GM12873 (cell line): ENCODE results near the gene LPCAT4.

Experiments
- CTCF ChIP-seq: IDR thresholded peaks from 2 replicates; pipeline ENCODE4 v1.5.1; 2012; ENCODE audit warnings: low read depth, mild to moderate bottlenecking, moderate library complexity, low read length, control low read depth; ENCODE audit not compliant: insufficient read depth; ENCODE audit errors: missing control alignments

Gene LPCAT4

DNA sequence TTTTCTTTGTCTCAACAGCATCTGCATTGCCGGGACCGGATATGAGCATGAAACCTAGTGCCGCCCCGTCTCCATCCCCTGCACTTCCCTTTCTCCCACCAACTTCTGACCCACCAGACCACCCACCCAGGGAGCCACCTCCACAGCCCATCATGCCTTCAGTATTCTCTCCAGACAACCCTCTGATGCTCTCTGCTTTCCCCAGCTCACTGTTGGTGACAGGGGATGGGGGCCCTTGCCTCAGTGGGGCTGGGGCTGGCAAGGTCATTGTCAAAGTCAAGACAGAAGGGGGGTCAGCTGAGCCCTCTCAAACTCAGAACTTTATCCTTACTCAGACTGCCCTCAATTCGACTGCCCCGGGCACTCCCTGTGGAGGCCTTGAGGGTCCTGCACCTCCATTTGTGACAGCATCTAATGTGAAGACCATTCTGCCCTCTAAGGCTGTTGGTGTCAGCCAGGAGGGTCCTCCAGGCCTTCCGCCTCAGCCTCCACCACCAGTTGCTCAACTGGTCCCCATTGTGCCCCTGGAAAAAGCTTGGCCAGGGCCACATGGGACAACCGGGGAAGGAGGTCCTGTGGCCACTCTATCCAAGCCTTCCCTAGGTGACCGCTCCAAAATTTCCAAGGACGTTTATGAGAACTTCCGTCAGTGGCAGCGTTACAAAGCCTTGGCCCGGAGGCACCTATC is 18.9 kb downstream of the LPCAT4 start:
- no peak for TF ChIP-seq CTCF

DNA sequence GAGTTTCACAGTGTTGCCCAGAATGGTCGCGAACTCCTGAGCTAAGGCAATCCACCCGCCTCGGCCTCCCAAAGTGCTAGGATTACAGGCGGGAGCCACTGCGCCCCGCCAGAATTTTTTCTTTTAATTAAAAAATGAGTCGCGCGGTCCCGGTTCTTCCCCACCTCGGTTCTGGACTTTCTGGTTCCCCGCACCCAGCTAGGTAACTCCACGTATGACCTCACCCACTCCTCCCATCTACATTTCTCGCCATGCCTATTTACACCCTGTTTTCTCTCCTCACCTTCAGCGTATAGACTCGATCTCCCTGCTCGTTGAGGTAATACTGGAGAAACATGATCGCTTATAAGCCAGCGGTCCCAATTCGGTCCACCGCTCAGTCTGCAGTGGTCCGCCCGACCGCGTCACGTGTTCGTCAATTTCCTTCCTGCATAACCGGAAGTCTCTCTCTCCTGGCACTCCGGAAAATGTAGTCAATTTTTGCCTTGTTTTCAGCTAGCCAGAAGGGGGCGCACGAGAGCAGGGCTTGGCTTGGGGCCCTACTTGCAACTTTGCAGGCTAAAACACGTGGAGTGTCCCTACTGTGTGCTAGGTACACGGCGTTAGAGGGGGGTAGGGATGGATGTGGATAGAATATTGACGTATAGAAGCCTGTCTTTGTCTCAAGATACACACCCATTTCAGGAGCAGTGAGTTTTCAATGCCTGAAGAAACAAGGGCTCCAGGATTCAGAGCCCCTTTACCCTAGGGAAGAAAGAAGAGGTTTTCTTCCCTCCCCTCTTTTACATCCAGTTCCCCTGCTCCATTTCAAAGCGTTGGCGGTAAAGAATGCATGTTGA is 24.0 kb downstream of the LPCAT4 start, which contains the start of the genes NOP10 and NUTM1:
TSS of gene NOP10 (minus strand) at position 400 of the 839 bp plus-strand sequence. CDS start at position 337, 63 bp downstream.
TSS of gene NUTM1 (plus strand) at position 579 of the 839 bp plus-strand sequence. CDS start 382 bp downstream, outside the sequence.
- peak; percentile 97 for TF ChIP-seq CTCF

DNA sequence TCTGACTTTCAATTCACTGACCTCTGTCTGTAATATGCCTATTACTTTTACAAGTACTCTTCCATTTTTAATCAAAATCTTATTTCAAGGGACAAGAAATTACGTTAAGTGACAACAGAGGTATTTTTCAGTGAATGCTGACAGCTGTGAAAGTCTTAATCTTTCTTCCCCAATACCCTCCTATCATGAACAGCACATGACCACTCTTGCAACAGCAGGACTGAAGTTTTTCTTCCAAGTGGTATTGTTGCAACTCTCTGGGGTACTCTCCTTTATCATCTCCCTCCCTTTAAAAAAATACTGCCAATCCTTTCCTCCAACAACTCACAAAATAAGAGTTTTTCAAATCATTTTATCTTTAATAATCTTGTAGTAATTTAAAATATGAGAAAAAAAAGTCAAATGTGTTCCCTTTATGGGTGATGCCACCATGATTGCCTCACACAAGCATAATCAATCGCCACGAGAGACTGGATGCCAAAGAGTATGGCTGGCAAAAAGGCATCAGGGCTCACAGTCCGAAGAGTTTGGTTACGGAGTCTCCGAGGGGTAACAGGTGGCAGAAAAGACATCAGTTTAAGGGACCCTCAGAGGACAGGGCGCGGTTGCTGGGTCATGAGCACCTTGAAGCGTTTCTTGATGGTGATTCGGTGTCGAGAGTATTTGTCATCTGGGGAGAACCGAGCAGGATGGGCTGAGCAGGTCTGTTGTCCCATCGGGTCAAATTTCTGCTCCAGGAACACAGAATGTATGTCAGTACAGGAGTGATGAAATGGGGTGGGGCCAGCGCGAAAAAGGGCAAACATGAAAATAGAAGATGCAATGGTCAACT is 25.4 kb downstream of the LPCAT4 start:
- no peak for TF ChIP-seq CTCF

GRCh38 chr15:34339946-34340345 is 27.1 kb downstream of the LPCAT4 start:
- TF ChIP-seq CTCF = no peak

- no peak for TF ChIP-seq CTCF
Measured at GRCh38 chr15:34338347-34338746, 28.6 kb downstream of the LPCAT4 start.

- TF ChIP-seq CTCF = no peak
Measured at GRCh38 chr15:34337557-34338306, 29.3 kb downstream of the LPCAT4 start, which contains the start of gene SLC12A6. TSS of gene SLC12A6 (minus strand) at chr15:34337781. CDS start at chr15:34336680, 1,101 bp downstream.
